ENCODE results near the gene TMEM54.
"Not testable (repeated sequence)": the region's sequence is repeated elsewhere in the genome, so short reads cannot be mapped to it uniquely, and the experiment has no call there.

Gene TMEM54

DNA sequence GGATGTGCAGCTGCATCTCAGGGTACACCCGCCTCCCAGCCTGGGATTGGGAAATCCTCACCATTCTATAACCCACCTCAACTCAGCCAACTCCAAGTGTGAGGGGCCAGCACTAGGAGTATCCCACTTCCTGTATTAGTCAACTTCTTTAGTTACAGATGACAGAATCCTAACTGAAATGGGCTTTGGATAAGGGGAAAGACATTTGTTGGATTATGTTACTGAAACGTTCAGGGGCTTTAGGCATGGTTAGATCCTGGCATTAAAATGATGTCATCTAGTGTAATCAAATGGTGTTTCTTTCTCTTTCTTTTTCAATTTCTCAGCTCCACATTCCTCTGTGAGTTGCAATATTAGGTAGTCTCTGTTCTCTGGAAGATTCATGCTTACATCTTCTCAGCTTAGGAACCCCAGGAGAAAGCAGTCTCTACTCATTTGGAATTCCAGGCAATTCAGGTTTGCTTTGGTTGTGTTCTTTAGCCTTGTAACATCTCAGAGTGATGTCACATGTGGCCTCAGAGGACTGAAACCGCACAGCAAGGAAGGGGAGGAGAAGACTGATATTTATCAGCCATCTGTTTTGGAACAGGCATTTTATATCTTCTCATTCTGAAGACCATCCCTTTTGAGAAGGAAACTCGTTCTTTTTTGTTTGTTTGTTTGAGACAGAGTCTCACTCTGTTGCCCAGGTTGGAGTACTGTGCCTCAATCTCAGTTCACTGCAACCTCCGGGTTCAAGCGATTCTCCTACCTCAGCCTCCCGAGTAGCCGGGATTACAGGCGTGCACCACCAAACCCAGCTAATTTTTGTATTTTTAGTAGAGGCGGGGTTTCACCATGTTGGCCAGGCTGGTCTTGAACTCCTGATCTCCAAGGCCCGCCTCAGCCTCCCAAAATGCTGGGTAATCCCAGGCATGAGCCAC, 18.9 kb upstream of the TMEM54 start:
- DNase-seq (ENCODE audit: low spot score), result no peak

DNA sequence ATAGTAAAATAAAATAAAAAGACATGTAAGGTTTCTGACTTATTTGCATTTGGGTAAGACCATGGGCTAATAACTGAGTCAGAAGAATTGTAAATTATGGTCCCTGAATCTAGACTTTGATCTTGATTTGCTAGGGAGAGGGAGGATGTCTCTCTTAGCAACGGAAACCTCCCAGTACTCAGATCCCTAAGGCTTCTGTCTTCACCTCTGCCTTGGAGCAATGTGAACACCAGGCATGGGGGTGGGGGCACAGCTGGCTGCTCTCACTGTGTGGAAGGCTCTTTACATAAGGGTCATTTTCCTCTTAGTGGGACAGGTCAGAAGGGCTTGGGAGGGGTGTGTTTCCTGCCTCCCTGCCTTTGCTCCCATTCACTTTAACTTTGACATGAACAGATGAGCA, 17.0 kb upstream of the TMEM54 start:
- DNase-seq (ENCODE audit: low spot score), result no peak

DNA sequence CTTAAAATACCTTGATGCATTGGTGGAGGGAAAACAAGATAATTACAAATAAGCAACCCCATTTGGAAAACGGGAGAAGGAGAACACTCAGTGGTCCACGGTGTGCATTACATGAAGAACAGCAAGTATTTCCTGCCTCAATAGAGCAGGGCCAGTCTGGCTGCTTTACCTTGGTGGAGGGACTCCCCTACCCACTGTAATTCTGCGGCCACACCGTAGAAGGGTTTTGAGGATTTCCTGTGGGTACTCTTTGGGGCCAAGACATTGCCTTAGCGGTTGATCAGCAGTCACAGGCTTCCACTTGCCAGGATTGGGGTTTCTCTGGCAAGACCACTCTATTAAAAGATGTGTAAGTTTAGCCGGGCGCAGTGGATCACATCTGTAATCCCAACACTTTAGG, 16.3 kb upstream of the TMEM54 start:
- DNase-seq (ENCODE audit: low spot score), result no peak

DNA sequence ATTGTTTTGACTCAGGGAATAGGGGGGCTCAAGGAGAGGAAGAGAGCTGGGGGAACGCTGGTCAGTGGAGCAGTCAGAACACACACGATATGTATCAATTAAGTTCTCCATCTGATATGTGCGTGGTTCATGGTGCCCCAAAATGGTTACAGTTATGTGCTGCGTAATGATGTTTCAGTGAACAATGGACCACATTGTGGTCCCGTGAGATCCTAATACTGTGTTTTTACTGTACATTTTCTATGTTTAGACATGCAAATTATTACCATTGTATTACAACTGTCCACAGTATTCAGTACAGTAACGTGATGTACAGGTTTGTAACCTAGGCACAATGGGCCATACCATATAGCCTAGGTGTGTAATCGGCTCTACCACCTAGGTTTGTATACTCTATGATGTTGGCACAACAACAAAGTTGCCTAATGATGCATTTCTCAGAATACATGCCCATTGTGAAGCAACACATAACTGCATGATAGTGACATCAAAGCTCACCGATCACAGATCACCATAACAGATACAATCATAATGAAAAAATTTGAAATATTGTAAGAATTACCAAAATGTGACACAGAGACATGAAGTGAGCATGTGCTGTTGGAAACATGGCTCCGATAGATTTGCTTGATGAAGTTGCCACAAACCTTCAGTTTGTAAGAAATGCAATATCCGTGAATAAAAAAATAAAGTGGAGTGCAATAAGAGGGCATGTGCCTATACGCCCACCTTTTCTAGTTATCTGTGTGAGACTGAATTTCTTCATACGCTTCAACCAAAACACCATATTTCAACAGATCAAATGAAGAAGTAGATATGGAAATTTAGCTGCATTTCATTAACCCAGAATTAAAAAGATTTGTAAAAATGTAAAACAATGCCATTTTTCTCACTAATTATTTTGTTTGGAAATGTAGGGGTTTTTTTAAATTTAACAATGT, 14.8 kb upstream of the TMEM54 start:
- DNase-seq (ENCODE audit: low spot score), result no peak

DNA sequence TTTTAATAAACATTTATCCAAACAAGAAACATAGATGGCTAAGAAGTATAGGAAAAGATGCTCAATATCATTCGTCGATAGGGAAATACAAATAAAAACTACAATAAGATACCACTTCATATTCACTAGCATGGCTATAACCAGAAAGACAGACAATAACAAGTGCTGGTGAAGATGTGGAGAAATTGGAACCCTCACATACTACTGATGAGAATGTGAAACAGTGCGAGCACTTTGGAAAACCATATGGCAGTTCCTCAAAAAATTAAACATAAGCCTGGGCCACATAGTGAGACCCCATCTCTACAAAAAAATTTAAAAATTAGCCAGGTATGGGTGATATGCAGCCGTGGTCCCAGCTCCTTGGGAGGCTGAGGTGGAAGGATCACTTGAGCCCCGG, 9.1 kb upstream of the TMEM54 start:
- no peak for DNase-seq (ENCODE audit: low spot score)

DNA sequence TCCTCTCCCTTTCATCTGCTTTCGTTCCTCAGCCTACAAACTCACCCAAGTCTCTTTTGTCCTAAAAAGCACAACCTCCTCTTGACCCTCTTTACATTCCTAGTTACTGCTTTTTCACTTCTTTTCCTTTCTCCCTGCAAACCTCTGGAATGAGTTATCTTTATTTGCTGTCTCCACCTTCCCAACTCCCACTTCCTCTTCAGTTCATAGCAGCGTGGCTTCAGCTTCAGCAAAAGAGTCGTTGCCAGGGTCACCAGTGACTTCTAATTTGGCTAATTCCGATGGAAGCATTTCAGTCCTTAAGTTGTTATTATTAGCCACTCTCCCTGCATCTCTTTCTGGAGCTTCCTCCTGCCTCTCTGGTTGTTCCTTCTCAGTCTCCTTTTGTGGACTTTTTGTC, 6.2 kb upstream of the TMEM54 start:
- no peak for DNase-seq (ENCODE audit: low spot score)

DNA sequence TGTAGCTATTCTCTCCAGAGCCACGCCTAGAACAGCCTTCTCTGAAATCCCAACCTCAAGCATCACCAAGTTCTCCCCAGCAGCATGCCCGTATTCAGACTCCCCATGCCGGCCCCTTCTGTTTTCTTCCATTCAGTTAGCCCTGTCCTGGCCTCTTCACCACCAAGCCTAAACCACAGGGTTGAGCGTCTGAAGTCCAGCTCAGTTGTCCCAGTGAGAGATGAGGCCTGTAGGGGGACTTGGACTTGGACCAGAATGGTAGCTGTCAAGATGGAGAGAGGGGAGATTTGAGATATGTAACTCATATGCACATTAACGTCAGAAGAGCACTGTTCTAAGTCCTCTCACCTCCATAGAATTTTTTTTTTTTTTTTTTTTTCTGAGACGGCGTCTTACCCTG, 5.5 kb upstream of the TMEM54 start:
- DNase-seq (ENCODE audit: low spot score), result no peak

DNA sequence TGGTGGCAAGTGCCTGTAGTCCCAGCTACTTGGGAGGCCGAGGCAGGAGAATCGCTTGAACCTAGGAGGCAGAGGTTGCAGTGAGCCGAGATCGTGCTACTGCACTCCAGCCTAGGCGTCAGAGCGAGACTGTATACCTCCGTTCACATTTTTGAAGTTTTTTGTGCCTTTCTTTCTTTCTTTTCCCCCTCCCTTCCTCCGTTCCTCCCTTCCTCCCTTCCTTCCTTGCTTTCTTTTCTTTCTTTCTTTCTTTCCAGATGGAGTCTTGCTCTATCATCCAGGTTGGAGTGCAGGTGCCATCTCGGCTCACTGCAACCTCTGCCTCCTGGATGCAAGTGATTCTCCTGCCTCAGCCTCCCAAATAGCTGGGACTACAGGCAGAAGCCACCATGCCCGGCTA, 4.4 kb upstream of the TMEM54 start:
- DNase-seq (ENCODE audit: low spot score), result not testable (repeated sequence)

DNA sequence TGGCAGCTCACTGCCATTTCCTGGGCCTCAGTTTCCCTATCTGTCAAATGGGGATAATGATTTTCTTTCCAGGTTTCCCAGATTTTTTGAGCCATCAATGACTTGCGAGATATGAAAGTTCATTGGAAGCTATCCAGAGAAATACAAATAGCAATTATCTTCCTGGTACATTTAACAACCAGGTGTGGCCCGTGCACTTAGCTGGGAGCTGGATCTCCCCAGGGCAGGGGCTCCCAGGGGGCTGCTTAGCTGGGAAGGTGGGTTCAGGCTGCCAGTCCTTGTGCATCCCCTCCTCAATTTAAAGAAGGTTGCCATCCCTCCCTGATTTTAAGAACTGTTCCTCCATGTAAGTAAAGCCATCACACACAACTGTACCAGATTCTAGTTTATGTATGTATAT, 3.6 kb upstream of the TMEM54 start:
- no peak for DNase-seq (ENCODE audit: low spot score)

DNA sequence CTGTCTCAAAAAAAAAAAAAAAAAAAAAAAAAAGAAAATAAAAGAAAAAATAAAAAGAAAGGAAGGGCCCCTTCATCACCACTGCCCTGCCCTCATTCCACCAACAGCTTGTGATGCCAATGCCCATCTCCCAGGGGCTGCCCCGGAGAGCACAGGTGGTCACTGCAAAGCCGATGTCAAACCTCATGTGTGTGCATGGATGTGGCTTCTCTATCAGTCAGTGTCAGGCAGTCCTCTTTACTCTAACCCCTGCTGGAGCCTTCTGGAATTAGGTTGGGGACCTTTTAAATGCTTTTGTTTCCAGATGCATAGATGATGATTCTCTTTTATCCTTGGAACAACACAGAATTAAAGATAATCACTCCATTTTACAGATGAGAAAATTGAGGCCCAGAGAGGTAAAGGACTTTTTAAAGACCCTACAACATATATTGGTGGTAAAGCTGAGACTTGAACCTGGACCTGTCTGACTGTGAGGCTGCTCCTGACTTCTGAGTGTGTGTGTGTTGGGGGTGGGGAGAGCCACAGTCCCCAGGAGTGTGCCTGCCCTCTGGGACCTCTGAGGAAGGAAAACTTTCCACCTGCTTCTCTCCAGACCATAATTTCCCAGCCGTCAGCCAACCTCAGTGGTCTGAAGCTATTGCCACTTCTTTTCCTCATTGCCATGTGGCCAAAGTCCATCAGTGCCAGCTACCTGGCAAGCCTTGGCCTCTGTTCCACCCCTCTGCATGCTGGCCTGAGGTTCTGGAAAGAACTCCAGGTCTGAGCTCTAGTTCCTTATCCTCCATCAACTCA, 3.0 kb upstream of the TMEM54 start:
- no peak for DNase-seq (ENCODE audit: low spot score)

DNA sequence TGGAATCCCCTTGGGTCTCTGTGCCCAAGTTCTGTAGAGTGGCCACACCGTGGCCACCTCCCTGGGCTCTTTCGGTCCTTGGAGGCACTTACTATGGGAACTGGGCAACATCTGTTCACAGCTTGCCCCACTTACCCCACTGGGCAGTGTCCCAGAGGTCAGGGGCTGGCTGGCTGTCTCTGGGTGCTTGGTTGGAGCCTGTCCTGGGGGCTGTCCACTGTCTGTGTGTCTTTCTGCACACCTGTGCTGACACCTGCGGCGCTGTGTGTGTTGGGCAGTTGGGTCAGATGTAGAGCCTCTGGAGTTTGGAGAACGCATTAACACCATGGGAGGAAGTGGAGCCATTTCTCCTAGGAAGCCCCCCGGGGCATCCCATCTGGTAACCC, 1.3 kb upstream of the TMEM54 start:
- DNase-seq (ENCODE audit: low spot score), result no peak

DNA sequence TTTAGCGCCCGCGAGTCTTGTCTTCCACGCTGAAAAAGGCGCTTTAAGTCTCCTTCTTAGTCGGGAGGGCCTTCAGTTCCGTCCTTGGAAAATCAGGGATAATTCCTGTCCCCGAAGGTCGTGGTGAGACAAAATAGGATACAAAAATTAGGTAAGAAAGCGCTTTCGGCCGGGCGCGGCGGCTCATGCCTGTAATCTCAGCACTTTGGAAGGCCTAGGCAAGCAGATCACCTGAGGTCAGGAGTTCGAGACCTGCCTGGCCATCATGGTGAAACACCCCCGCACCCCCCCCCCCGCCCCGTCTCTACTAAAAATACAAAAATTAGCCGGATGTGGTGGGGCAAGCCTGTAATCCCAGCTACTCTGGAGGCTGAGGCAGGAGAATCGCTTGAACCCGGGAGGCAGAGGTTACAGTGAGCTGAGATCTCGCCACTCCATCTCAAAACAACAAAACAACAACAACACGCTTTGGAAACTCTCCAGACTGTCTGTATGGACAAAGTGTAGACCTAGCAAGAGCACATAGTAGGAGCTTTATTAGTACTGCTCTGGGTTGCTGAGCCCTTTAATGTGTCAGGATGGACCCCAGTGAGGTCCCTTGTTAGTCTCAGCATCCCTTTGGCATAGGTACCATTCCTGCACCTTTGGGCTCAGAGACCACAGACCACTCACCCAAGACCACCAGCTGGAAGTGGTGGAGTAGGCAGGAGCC, 790 bp upstream of the TMEM54 start:
- no peak for DNase-seq (ENCODE audit: low spot score)

DNA sequence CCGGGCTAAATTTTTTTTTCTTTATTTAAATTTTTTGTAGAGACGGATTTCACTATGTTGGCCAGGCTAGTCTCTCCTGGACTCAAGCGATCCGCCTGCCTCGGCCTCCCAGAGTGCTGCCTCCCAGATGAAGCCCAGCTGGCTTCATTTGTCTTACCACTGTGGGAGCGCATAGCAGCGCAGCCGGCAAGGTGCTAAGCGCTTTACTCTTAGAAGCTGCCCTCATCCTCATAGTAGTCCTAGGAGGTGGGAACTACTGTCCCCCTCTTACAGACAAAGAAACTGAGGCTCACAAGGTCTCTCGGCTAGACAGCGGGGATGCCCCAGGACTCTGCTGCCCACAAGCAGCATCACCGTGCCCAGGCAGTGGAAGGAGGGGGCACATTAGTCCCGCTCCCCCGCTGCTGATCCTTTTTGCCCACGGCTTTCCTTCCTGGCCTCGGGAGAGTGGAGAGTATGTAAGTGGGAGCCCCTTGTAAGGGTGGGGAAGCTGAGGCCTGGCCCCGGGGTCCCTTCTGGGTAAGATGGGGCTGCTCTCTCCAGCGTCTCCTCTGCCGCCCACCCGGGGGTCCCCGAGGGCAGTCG, 726 bp downstream of the TMEM54 start:
- DNase-seq (ENCODE audit: low spot score), result no peak

DNA sequence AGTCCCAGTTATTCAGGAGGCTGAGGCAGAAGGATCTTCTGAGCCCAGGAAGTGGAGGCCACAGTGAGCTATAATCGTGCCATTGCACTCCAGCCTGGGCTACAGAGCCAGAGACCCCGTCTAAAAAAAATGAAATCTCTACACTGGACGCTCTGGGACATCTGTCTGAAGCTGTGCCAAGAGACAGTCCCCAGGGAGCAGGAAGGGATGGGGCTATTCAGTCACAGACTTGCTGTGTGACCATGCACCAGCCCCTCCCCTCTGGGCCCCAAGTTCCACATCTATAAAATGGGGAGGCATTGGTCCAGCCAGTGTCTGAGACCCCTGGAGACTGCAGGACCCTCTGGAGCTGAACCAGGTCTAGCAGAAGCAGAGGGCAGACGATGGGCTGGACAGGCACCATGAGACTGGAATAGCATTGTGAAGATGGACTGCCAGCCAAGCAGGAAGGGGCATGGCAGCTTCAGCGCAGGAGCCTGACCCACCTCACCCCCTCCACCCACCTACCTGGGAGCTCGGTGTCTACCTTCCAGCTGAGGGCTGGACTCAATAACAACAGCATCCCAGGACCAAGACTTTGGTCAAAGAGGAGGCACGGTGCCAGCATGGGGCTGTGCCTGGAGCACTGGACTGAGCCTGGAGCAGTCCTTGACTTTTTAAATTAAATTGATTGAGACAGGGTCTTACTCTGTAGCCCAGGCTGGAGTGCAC, 1.4 kb downstream of the TMEM54 start:
- DNase-seq (ENCODE audit: low spot score), result no peak

DNA sequence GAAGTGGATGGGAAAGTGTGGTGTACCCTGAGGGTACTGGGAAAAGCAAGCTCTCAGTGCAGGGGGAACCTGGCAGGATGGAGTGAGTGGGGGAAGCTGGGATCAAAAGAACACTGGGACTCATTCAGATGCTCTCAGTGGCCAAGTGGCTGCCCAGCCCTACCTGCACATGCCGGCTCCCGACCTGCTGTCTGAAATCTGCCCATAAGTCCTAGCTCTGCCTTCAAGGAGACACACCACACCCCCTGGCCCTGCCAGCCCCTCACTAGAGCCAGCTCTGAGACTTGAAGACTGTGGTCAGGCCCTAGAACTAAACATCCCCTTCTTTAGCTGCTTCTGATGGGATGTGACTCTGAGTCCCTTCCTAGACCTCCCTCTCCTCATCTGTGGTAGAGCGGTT, 2.2 kb downstream of the TMEM54 start:
- DNase-seq (ENCODE audit: low spot score), result no peak

DNA sequence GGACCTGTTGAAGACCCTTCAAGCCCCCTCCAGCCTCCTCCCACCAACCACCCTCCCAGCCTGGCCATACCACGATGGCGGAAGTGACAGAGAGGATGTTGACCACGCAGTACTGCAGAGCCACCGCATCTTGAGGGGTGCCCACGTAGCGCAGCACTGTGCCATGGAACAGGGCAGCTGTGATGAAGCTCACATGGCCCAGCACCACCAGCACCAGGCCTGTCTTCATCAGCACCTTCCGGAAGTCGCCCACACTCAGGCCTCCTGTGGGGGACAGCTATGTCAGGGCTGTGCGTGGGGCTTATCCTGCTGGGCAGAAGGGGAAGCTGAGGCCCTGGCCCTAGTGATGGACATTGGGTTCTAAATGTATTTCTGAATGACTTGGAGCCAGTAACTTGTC, 3.1 kb downstream of the TMEM54 start:
- DNase-seq (ENCODE audit: low spot score), result no peak

DNA sequence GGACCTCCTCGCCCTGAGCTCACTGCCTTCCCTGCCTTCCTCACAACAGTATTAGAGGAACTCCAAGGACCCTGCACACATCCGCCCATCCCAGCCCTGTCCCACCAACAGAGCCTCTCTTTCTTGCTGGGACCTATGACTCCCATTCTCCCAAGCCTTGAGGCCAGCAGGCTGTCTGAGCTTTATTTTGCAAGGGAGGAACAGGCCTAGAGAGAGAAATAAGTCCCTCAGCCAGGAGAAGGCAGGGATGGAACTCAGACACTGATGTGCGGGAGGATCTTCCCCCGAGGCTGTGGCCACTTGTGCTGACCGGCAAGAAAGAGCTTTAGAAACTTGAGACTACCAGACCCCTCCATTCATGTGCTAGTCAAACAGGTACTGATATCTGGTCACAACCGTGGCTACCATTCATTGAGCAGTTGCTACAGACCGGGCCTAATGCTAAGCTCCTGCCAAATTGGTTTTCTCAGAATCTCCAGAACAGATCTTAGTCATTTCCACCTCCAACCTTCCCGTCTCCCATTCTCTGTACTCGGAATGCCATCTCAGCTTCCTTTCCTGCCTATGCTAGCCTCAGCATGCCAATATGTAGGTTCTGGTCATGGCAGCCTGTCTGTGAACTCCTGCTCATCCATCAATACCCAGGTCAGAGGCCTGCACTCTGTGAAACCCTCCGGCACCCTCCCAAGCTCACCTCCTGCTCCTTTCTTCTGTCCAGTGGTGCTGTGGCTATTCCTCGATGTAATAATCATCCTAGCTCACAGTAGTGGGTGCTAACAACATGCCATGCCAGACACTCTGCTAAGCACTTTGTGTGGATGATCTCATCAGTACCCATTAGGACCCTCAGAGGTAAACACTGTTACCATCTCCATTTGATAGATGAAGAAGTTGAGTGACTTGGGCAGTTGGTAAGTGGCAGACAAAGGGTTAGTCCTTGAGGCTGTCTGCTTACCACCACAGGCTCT, 3.8 kb downstream of the TMEM54 start:
- no peak for DNase-seq (ENCODE audit: low spot score)

DNA sequence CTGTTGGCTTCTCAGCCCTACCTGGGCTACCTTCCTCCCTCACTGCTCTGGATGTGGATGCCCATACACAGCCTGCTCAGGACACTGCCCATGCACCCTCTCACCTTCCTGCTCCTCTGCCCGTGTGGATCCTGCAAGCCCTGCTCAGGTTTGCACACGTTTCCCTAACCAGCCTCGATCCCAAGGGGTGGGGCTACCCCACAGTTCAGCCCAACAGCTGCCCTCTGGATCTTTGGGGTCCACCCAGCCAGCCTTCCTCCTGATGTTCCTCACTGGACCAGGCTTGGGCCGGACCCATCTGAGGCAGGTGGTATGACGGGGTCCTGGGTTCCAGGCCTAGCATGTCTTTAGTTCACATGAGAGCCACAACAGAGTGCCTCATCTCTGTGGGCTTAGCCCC, 4.7 kb downstream of the TMEM54 start:
- no peak for DNase-seq (ENCODE audit: low spot score)
